Mucosa of gallbladder (tissue), 1 donor: Measurements from ENCODE around the gene ABI3BP. TPM values are rescaled to one million over a fixed set of nuclear protein-coding genes. Genes with fewer than 3 reads are reported as not detected.
A peak's percentile ranks its signal among the peaks of the same experiment; 100 is the strongest.

ENCODE experiments used
- DNase-seq: peaks from one replicate; pipeline ENCODE4 v3.0.0-alpha.2; 2020; ENCODE audit warnings: low spot score
- total RNA-seq: library from RNA; stranded (reverse); gene quantifications from one replicate; pipeline ENCODE4 v1.2.1, GENCODE V29; 2021
- donor health status: DM: no; HTN: no; CAD: no.

The ABI3BP gene
- total RNA-seq, 1 donor from 2014 or later, result 215 TPM

DNA sequence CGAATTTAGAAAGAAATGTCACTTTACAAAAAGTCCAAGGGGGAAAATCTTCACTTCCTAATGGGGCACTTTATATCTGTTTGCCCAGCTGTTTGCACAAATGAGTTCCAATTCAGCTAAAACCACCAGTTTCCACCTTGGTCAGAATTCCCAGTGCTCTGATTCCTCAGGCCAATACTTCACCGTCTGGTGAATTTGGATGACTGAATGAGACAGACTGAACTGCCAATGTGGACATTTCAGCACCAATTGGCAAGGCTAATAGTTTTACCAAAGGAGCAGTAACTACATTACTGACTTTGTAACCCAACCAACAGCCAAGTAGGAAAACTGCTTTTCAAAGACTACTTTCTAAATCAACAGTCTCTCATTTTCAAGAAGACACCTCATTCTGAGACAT lies 51.8 kb downstream of the ABI3BP start:
- no peak for DNase-seq

DNA sequence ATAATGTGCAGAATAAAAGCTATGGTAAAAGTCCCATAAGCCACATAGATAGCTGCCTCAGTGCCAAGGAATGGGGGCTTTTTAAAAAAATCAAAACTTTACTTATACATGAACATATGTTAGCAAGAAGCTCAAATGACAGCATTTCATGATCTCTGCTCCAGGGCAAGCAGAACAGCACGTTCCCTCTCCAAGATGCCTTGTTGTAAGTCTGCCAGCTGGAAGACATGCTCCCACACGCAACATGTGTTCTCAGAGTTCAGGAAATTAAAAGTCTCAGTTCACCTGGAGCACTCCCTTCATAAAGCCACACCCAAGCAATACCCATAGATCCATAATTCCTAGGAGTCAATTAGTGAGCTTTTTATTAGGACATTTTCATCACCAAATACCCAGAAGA lies 52.2 kb downstream of the ABI3BP start:
- no peak for DNase-seq

DNA sequence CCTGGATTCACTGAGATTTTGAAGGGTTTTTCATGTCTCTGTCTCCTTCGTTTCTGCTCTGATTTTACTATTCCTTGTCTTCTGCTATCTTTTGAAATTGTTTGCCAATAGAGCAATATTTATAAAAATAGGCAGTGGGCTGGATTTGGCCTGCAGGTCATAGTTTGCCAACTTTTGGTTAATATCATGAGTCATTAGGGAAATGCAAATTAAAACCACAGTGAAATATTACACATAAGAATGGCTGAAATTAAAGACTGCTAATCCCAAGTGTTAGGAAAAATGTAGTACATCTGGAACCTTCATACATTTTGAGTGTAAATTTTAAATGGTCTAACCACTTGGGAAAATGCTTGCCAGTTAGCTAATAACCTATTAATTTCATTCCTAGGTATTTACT lies 56.3 kb downstream of the ABI3BP start:
- no peak for DNase-seq

DNA sequence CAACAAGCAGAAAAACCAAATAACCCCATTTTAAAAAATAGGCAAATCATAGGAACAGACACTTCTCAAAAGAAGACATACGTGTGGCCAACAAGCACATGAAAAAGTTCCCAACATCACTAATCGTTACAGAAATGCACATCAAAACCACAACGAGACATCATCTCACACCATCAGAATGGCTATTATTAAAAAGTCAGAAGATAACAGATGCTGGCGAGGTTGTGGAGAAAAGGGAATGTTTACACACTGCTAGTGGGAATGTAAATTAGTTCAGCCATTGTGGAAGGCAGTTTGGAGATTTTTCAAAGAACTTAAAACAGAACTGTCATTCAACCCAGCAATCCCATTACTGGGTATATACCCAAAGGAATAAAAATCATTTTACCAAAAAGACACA lies 60.7 kb downstream of the ABI3BP start:
- no peak for DNase-seq

DNA sequence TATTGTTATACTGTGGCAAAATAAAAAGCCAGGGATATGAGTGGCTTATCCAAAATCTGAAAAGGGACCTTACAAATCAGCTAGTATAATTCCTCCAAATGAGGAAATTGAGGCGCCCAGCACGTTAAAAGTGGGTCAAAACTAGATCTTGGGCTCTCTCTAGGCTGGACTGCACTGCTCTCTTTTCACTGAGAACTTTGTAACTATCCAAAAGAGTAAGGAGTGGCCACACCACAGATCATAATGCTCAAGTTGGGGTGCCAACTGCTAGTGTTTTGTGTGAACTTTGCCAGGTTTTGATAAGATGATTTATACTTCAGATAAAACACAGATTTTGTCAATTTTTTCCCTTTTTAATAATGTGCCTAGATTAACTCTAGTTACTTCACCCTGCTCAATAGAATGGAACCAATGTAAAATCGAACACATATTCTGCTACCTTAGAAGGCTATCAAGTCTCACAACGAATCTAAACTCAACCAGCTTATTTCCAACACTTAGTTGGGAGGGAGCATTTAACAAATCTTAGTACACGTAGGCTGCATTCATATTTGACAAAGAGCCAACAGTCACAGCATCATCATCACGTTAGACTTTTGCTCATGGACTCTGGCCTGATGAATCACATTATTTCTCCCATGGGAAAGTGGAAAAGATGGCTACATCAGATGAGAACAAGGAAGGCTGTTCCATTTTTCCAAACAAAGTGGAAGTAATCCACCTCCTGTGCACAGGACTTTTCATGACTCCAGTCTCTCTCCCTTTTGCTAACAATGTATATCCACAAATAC lies 64.4 kb downstream of the ABI3BP start:
- DNase-seq, result no peak

DNA sequence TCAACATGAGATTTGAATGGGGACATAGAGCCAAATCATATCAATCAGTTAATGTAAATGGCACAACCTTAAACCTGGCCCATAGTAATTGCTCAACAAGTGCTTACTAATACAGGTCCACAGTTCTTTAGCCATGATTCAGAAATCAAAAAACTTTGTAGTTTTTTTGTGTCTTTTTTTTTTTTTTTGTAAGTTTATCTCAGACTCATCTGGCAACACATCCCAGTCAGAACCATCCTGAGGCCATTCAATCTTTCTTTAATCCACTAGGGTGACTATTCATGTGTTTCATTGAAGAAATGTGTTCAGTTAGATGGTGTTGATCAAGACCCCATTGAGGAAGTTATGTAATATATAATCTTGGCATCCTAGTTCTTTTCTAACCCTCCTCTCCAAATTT lies 65.4 kb downstream of the ABI3BP start:
- DNase-seq, result no peak

DNA sequence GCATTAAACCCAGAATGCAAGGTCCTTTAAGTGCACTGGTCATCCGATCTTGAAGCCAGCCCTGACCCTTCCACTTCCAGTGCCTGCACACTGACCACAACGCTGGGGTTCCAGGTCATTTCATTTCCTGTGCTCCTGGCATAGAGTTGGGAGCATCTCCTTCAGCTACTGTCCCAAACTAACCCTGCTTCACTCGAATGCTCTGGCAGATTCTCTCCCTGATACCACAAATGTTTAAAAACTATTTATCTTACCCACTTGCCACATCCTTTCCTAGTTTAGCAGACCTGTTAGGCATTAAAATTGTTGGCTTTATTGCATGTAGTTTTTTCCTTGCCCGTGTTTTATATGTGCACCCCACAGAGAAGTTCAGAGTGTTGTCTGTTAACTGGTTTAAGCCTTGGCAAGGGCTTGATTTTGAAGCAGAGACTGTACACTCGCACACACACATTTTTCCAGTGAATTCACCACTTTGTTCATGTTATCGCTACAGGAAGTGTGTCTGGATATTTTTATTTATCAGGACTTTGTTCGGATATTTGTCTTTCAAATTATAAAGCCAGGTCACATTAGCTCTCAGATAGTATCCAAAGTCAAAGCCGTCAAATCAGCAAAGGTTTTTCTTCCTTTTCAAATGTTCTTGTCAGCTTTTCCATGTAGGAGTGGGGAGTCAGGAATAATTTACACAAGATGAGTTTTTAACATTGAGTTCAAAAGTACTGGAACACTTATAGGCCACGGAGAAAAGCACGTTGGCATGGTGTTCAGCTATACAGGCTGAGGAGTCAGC lies 77.3 kb downstream of the ABI3BP start:
- DNase-seq, result no peak

DNA sequence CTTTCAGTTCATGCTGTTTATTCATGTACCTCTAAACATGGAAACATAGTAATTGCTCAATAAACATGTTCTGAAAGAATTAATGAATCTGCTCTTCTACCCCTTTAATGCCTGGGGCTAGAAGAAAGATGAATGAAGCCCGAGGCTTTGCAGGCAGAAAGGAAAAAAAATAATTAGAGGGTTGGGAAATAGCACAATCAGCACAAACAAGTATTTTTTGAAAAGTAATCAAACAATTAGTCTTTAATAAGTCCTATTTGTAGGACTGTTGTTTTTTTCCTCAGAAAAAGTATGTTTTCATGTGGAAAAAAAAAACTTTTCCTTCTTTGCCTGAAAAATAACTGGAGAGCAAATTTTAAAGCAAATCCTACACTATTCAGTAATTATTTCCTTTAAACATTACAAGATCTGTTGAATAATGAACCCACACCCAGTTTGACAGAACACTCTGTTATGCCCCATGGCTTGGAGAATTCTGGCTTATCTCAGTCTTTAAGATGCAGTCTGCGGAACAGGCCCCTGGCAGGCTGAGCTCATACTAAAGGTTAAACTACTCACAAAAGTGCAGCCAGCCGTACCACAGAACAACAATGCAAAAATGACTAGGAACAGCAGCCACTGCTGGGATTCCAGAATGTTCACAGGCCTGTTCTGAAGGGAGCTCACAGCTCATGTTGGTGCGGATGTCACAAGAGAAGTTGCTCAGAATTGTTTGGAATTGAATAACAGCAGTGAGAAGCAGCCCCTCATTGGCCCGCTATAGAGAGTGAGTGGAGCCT lies 79.2 kb downstream of the ABI3BP start:
- peak; percentile 15 for DNase-seq

DNA sequence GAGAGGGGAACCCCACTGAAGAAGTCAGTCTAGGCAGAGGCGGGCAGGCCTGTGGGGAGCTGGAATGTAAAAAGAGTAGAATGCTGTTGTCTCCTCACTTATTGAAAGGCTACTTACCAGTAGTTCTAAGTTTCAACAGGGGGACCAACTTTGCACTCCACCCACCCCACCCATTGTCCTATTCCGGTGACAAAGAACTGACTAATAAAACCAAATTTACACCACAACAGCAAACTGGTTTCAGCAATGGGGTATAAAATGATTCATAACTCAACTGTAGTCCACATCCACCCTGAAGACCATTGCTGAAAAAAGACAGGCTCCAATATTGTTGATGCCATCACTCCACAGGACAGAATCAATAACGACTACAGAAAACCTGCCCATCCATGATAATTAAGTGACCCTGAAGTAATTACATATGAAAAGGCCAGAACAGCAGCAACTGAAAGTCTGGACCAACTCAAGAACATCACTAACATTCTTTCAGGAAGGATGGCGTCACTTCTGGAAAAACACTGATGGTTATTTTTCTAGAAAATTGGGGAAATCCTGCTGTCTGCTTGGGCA lies 80.2 kb downstream of the ABI3BP start:
- DNase-seq, result no peak

DNA sequence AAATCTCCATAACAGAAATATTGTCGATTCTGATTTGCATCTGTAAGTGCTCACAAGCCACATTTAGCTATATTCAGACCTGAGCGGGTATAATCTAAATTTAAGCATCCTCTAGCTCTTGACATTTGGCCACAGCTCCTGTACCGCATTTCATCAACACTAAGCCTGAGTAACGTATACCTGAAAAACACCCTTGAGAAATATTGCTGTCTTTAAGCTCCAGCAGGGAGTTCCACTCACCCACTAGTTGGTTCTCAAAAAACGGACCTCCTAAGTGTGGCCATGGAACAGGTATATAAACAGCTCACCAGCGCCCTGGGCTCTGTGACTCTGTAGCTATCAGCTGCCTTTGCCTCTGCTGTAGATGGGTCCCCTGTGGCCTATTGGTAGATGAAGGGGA lies 80.7 kb downstream of the ABI3BP start:
- DNase-seq, result no peak

DNA sequence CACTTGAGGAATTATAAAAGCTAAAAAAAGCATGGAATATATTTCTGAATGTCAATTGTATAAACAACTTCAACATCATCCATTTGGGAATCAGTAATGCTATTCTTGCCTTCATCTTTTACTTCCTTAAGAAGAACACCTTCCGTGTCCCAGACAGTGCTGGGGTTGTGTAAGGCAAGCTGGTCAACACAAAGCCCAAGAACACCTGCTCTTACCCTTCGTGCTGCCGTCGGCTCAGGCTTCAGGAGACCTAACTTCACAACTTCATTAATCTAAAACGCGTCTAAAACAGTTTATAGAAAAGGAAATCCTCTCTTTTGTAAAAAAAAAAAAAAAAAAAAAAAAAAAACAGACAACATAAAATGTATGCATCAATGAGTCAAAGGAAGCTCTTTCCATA lies 81.3 kb downstream of the ABI3BP start:
- no peak for DNase-seq

DNA sequence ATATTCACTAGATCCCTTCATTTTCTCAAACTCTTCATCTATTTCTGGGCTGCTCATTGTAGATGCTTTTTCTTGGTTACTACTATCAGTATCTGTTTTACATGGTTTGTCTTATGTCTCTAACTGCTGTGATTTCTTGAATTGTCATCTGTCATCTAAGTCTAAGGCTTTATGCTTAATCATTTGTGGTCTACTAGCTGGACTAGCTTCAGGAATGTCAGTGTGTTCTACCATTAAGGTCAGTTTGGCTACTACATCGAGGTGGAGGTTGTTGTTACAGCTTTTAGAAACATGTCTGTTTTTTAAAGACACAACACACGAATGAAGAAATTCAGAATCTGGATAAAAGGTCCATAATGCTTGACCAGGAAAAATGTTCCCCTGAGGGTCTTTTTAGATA lies 82.2 kb downstream of the ABI3BP start:
- DNase-seq, result no peak

DNA sequence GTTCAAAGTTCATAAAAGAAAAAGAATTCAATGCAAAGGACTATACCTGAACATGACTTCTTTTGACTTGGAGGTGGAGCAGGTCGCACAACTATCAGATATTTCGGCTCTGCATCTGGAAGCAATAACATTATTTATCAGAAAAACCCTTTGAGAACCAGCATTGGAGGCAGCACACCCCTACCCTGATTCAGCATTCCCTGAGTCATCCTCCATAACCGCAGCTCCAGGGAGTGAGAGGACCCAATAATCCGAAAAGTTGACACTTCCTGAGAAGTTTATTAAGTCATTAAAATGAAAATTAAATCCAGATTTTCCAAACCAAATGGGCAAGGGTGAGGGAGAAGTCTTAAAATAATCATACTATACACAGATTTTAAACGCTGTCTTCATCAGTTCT lies 90.6 kb downstream of the ABI3BP start:
- DNase-seq, result no peak

DNA sequence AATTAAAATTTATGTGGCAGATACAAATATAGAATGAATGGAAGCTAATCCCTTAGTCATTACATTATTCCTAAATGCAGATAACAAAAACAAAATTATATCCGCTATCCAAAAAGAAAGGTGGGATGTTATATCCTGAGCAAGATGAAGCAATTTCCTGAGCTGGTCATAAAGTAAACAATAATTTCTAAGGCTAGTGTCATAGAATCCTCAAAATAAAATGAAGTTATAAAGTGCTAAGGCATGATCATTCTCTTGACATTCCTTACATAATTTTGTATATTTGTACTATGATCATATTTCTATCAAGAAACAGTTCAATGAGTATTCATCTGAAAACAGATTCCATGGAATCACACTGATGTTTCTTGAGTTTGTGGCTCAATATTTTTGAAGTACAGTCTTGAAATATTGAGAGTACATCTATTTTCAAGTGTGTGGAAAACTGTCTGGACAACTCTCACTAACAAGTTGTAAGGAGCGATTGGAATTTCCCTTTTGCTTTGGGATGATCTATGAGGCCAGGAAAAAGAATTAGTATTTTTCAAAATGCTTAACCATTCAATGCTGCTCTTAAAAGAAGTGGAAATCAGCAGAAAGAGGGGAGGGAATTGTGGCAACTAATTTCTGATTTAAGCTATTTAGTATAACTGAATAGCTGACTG lies 92.4 kb downstream of the ABI3BP start:
- DNase-seq, result no peak

DNA sequence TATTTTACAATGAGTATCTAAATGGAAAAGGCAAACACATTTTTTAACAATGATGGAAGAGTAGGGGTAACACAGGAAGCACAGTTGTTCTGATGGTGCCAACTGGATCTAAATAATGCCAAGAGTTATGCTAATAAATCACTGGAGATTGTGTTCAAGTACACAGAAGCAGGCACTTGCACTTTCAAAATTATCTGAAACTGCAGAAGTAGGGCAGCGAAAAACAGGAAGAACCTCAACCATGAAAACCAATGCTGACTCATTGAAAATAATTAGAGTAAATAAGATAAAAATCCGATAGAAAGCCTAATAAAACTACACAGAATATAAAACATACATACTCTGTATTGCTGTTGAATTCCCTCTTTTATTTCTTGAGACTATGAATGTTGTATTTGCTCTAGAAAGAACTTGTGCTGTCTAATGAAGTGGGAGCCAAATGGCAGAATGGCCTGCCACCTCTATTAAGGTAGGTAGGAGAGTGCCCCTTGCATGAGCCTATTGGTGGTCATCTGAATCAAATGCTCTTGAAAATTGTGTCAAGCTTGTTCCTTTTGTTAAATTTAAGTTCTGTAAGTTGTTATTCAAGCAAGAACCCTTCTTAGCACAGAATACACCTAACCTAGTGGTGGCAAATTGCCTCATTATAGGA lies 93.7 kb downstream of the ABI3BP start:
- DNase-seq, result no peak

DNA sequence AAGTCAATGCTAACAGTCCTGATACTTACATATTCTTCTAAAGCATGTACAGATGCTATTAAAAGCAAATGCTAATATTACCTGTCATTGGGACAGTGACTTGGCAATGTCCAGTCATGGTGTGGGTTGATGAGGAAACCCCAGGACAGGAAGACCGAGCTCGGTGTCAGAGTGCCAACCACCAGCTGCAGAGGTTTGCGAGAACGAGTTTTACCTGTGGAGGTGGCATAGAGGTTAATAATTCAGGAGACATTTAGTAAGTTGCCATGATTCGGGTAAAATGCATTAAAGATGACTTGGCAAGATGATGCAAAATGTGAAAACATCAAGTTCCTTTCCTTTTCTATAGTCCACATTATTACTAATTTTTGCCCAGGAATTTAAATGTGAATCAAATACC lies 94.5 kb downstream of the ABI3BP start:
- DNase-seq, result no peak

DNA sequence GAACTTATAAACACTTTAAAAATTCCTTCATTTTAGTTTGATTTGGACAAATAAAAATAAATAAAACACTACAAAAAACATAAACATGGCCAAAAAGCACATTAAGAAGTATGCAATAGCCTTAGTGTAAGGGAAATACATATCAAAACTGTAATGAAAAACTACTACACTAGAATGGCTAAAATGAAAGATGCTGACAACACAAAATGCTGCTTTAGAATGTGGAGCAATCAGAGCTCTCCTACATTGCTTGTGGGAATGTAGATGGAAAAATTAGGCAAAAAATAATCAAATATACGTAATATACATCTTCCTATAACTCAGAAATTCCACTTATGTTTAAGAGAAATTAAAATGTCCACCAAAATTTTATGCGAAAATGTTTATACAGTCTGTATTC lies 96.2 kb downstream of the ABI3BP start:
- no peak for DNase-seq

DNA sequence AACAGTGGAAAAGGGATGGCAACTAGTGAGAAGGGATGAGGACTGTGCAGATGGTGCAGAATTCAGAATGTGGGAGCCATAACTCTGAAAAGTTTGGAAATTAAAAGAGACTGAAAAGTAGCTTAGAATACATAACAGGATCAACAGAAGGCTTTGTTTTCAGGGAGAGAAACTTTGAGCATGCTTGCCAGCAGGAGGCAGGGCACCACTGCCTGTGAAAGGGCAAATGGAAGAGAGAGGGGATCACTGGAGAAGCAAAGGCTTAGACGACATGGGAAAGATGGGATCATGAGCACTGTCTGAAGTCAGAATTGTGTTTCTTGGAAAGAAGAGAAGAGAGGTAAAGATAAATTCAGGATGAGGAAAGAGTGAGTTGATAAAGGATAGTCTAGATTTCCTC lies 99.6 kb downstream of the ABI3BP start:
- no peak for DNase-seq

DNA sequence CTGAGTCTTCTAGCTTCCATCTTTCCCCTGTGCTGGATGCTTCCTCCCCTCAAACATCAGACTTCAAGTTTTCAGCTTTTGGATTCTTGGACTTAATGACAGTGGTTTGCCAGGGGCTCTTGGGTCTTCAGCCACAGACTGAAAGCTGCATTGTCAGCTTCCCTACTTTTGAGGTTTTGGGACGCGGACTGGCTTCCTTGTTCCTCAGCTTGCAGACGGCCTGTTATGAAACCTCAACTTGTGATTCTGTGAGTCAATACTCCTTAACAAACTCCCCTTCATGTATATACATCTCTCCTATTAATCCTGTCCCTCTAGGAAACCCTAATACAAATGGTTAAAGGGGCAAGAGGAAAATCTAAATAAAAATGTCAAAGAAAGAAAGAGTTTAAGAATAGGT lies 100.1 kb downstream of the ABI3BP start:
- DNase-seq, result peak; percentile 22

DNA sequence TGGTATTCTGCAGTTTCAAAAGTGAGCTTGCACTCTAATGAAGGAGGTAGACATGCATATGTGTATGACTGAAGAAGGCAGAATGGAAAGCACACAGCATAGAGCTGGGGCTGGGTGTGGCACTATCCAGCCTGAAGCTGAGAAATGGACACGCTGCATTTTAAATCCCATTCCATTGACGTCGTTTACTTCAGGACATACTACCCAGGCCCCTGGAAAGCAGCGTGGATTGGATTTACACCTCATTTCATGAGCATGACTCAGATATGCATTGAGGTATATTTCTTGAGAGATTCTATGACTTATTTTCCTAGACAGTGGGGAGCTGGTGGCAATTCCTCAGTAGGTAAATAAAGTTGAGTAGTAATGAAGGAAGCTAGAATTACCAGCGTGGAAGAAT lies 101.4 kb downstream of the ABI3BP start:
- no peak for DNase-seq

DNA sequence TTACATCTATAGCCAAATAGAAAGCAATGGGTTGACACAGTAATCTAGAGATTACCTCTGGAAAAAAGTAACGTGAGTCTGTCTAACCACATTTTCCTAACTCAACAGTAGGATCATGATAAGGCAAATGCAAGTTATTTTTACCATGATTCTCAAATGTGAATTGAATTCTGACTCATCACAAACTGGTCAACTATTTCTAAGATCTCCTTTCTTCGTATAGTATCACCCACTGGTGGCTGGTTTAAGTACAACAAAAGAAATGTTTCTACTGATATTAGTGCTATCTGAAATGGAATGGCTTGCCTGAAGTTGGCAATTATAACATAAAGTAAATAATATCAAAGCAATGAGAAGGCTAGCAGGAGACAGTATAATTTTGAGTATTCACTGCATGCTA lies 102.2 kb downstream of the ABI3BP start:
- no peak for DNase-seq
